Mesothelial cell of epicardium (in vitro differentiated cells): ENCODE results near the gene KCNJ10. TPM values are rescaled to one million over a fixed set of nuclear protein-coding genes. Genes with fewer than 3 reads are reported as not detected.
A peak's percentile ranks its signal among the peaks of the same experiment; 100 is the strongest.

Source experiments
- DNase-seq, 2 experiments: peaks; one replicate each; pipeline ENCODE4 v3.0.0; 2021; ENCODE audit warnings: low spot score in 2 of 2; ENCODE audit not compliant: unreplicated experiment in 2 of 2
- H3K27ac Mint-ChIP-seq: 2 replicates; pipeline ENCODE4 v1.8.0; 2021; ENCODE audit warnings: mixed read lengths
- H3K27me3 Mint-ChIP-seq: 2 replicates; pipeline ENCODE4 v1.8.0; 2021; ENCODE audit warnings: low read depth, mixed read lengths
- H3K36me3 Mint-ChIP-seq: 2 replicates; pipeline ENCODE4 v1.8.0; 2021; ENCODE audit warnings: mixed read lengths
- H3K4me1 Mint-ChIP-seq: 2 replicates; pipeline ENCODE4 v1.8.0; 2021; ENCODE audit warnings: mixed read lengths
- H3K4me3 Mint-ChIP-seq: 2 replicates; pipeline ENCODE4 v1.8.0; 2021; ENCODE audit warnings: mild to moderate bottlenecking, moderate library complexity, mixed read lengths
- H3K9me3 Mint-ChIP-seq: 2 replicates; pipeline ENCODE4 v1.8.0; 2021; ENCODE audit warnings: mixed read lengths
- CTCF ChIP-seq: fragments of 200-600 bp; sonication (generic); IDR thresholded peaks from one replicate; pipeline ENCODE4 v1.5.0; 2021; ENCODE audit warnings: antibody characterized with exemption; ENCODE audit not compliant: unreplicated experiment
- total RNA-seq: library from RNA; stranded (reverse); gene quantifications from 3 replicates; pipeline ENCODE4 v1.2.1, GENCODE V29; 2021

The KCNJ10 gene
- total RNA-seq, result 0.14 to 0.27 TPM (median 0.22 TPM) in 3 replicates

GRCh38 chr1:160069460-160070231 is at the start of gene KCNJ10:
KCNJ10 (minus strand) TSS chr1:160070160; CDS start chr1:160042532, 27,628 bp downstream.
- no peaks in the 10 kb centered on the region for H3K9me3 Mint-ChIP-seq
- H3K27ac Mint-ChIP-seq, result no peak within 1 kb of the TSS
- H3K36me3 Mint-ChIP-seq, result no peaks in the 10 kb centered on the region
- peaks cover 6% of the 10 kb centered on the region for H3K4me1 Mint-ChIP-seq
- H3K4me3 Mint-ChIP-seq, result peak within 1 kb of the TSS; percentile 83
- peaks cover 54% of the 10 kb centered on the region for H3K27me3 Mint-ChIP-seq
- no peak for TF ChIP-seq CTCF
- DNase-seq, result no peak

- Mint-ChIP-seq H3K27me3 (no peaks in the 10 kb centered on the region), H3K36me3 (no peaks in the 10 kb centered on the region), H3K4me1 (peaks cover 17% of the 10 kb centered on the region), H3K27ac (no peak overlapping the region), H3K9me3 (no peaks in the 10 kb centered on the region), H3K4me3 (no peak overlapping the region)
- TF ChIP-seq CTCF, result no peak
- no peak for DNase-seq
Observed at GRCh38 chr1:160118928-160119327, 49.0 kb upstream of the KCNJ10 start.

- H3K36me3 Mint-ChIP-seq, result no peaks in the 10 kb centered on the region
- no peak overlapping the region for H3K27ac Mint-ChIP-seq
Observed at GRCh38 chr1:160117709-160118183, 47.8 kb upstream of the KCNJ10 start.

GRCh38 chr1:160117300-160117699 is 47.3 kb upstream of the KCNJ10 start:
- TF ChIP-seq CTCF, result no peak
- Mint-ChIP-seq H3K9me3 (no peaks in the 10 kb centered on the region), H3K27ac (no peak overlapping the region), H3K4me3 (no peak overlapping the region), H3K27me3 (no peaks in the 10 kb centered on the region), H3K36me3 (no peaks in the 10 kb centered on the region), H3K4me1 (peaks cover 20% of the 10 kb centered on the region)
- no peak for DNase-seq

More at GRCh38 chr1:160117709-160118183, 47.8 kb upstream of the KCNJ10 start:
- Mint-ChIP-seq H3K27me3 (no peaks in the 10 kb centered on the region), H3K4me1 (peaks cover 20% of the 10 kb centered on the region), H3K4me3 (no peak overlapping the region), H3K9me3 (no peaks in the 10 kb centered on the region)
- TF ChIP-seq CTCF, result no peak
- no peak for DNase-seq

- Mint-ChIP-seq H3K4me1 (peaks cover 20% of the 10 kb centered on the region), H3K27ac (no peak overlapping the region), H3K4me3 (no peak overlapping the region), H3K9me3 (no peaks in the 10 kb centered on the region), H3K27me3 (no peaks in the 10 kb centered on the region), H3K36me3 (no peaks in the 10 kb centered on the region)
- no peak for TF ChIP-seq CTCF
- DNase-seq, result no peak
Observed at GRCh38 chr1:160116283-160117147, 46.6 kb upstream of the KCNJ10 start.
